ENCODE measurements around the gene CCL11.

The CCL11 gene

DNA sequence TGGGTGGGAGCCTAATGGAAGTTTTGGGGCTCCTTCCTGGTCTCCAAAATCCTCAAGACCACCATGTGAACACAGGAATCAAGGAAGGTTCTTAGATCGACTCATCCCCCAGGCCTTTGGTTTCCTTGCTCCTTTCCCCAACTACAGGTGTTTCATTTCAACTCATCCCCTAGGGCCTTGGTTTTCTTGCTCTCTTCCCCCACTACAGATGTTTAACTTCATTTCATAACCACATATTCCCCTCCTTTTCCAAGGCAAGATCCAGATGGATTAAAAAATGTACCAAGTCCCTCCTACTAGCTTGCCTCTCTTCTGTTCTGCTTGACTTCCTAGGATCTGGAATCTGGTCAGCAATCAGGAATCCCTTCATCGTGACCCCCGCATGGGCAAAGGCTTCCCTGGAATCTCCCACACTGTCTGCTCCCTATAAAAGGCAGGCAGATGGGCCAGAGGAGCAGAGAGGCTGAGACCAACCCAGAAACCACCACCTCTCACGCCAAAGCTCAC is at the start of gene CCL11:
Gene CCL11, plus strand, starts transcription at position 457 of the 507 bp plus-strand sequence. CDS start 67 bp downstream, outside the sequence.
- DNase-seq = no peak

DNA sequence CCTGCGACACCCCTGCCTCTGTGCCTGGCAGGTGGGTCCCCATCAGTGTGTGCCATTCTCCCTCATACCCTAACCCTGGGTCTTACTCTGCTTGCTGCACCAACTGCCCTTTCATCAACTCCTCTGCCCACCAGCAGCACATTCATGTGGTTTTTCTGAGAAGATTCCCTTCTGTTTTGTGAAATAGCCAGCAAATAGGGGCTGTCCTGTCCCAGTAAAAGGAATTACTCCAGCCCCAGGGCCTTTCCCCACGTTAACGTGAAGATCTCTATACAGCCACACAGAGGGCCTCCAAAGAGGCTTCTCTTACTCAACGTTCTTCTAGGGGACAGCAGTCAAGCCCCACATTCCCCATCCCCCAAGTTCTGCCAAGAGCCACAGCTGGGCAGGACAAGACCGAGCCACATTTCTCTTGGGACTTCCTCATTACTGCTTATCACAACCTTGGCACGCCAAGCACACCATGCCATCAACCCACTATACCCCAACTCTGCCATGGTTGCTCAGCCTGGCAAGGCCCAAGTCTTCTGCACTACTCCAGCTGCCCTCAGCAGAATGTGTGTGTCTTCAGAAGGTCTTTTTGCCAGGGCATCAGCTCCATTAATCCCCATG is 49.2 kb upstream of the CCL11 start:
- no peak for DNase-seq

- DNase-seq = no peak
Measured at GRCh38 chr17:34237458-34237857, 48.1 kb upstream of the CCL11 start.

- DNase-seq = no peak
Measured at GRCh38 chr17:34241062-34241461, 44.5 kb upstream of the CCL11 start.

DNA sequence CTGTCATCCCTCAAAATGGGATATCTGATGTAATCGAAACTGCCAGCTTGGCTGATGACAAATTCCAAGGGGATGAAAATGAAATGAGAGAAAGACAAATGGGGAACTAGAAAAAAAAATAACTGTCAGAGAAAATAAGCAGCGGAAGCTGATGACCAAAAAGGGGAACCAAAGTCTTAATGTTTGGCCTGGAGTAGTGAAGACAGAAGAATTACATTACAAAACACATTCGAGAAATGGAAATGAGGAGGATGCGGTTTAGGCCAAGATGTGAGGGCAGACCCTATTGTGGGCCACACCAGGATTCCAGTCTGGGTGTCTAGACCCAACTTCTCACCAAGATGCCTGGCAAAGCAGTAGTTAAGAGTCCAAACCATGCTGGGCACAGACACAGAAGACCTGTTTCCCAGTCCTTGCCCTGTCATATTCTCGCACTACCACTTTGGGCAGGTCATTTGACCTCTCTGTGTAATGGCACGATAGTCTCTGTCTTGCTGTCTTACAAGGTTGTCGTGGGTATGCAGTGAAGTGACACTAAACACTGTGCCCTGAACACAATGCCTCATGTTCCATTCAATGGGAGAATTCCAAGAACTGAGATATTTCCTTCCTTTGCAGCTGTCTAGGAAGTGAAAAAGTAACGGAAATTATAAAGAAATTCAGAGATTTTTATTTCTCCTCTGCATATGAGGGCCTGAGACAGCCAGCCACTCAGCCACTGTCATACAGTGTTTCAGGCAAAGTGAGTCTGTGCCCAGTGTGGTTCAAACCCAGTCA is 42.8 kb upstream of the CCL11 start:
- DNase-seq = no peak

GRCh38 chr17:34243364-34244320 is 41.9 kb upstream of the CCL11 start:
- DNase-seq = no peak

DNA sequence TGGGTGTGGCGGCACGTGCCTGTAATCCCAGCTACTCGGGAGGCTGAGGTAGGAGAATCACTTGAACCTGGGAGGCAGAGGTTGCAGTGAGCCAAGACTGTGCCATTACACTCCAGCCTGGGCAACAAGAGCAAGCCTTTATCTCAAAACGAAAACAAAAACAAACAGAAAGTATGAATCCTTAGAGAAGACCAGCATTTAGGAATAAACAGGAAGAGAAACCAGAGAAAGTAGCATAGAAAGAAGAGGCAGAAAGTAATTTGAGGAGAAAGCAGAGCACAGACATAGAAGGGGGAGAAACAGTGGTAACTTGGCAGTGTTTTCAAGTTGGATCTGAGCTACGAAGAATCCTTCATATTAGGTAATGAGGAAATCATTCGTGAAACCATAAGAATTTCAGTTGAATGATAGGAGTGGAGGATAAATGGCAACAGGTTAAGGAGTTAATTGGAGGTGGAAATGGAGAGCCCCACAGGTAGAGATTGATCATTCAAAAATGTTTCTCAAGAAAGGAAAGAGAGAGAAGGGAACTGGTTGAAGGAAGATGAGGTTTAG is 40.1 kb upstream of the CCL11 start:
- DNase-seq = no peak

GRCh38 chr17:34246446-34246845 is 39.1 kb upstream of the CCL11 start:
- no peak for DNase-seq

GRCh38 chr17:34246881-34247280 is 38.7 kb upstream of the CCL11 start:
- DNase-seq = no peak

DNA sequence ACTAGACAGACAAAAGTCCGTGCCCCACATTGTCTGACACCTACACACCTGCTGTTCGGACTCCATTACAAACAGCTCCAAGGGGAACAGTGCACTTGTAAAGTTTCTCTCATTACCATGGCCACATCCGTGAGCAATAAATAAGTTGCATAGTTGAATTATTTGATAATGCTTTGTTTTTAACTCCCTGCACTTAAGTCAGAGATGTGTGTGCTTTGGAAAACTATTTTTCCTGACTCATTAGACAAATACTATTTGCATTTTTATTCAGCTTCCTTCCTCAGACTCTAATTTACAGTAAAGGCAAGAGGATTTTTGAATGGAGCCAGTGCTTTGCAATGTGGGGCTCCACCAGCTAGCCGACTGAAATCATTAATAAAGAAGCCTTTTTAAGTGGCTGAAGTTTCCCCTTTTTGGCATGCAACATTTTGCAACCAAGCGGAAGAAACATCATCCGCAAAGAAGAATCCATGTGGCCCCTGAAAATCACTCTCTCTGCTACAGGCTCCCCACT is 37.0 kb upstream of the CCL11 start:
- no peak for DNase-seq

GRCh38 chr17:34249061-34249460 is 36.5 kb upstream of the CCL11 start:
- no peak for DNase-seq

GRCh38 chr17:34249478-34249877 is 36.1 kb upstream of the CCL11 start:
- no peak for DNase-seq

- no peak for DNase-seq
Measured at GRCh38 chr17:34251186-34251585, 34.4 kb upstream of the CCL11 start.

DNA sequence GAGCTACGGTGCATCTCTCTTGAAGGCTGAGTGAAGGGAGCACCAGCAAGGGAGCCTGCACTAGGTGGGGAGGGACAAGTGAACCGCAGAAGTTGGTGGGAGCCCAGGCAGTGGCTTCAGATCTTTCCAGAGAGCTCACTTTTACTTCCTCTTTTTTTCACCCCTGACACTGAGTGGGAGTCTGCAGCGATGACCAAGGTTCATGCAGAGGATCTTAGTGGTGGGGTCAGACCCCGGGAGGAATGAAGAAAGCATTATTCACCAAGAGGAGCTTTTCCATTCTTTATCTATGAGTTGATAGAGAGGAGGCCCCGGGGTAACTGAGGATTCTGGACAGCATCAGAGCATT is 33.5 kb upstream of the CCL11 start:
- DNase-seq = no peak

GRCh38 chr17:34252444-34253138 is 33.0 kb upstream of the CCL11 start:
- DNase-seq = no peak

DNA sequence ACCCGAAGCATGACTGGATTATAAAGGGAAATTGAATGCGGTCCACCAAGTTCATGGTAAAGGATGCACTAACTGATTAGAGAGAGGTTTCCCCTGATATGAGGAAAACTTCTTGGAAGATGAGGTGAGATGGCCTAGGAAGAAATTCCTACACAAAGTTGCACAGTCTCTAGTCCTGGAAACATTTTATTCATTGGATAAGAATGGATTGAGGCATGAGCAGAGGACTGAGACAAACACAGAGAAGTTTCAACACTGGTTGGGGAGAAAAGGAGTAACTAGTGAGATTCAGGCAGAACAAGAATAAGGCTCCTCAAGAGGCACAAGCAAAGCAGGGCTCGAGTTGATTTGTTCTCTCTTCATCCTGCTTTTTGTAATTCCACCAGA is 32.4 kb upstream of the CCL11 start:
- DNase-seq = no peak

GRCh38 chr17:34254146-34254545 is 31.4 kb upstream of the CCL11 start:
- DNase-seq = no peak

- DNase-seq = no peak
Measured at GRCh38 chr17:34254651-34255380, 30.7 kb upstream of the CCL11 start, which contains the start of gene CCL2. Gene CCL2 (plus strand): TSS chr17:34255285. CDS start chr17:34255350, 65 bp downstream.

DNA sequence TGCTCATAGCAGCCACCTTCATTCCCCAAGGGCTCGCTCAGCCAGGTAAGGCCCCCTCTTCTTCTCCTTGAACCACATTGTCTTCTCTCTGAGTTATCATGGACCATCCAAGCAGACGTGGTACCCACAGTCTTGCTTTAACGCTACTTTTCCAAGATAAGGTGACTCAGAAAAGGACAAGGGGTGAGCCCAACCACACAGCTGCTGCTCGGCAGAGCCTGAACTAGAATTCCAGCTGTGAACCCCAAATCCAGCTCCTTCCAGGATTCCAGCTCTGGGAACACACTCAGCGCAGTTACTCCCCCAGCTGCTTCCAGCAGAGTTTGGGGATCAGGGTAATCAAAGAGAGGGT is 30.2 kb upstream of the CCL11 start:
- DNase-seq = no peak

DNA sequence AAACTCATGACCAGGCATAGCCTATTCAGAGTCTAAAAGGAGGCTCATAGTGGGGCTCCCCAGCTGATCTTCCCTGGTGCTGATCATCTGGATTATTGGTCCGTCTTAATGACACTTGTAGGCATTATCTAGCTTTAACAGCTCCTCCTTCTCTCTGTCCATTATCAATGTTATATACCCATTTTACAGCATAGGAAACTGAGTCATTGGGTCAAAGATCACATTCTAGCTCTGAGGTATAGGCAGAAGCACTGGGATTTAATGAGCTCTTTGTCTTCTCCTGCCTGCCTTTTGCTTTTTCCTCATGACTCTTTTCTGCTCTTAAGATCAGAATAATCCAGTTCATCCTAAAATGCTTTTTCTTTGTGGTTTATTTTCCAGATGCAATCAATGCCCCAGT is 29.7 kb upstream of the CCL11 start:
- no peak for DNase-seq

- no peak for DNase-seq
Measured at GRCh38 chr17:34257299-34257985, 28.1 kb upstream of the CCL11 start.

Measured in activated CD4-positive, alpha-beta T cell treated with anti-CD3 and anti-CD28 coated beads, Interleukin-2, amount 50 U/mL, for 16 hours (primary cell).